GM19328 (cell line): ENCODE measurements around the gene FA2H.
A peak's percentile ranks its signal among the peaks of the same experiment; 100 is the strongest.
"Not testable (repeated sequence)": the region's sequence is repeated elsewhere in the genome, so short reads cannot be mapped to it uniquely, and the experiment has no call there.

ENCODE experiments used
- ATAC-seq: cut with Tn5 transposase; IDR thresholded peaks from one replicate; pipeline ENCODE4 v1.9.1; 2021; ENCODE audit warnings: mild to moderate bottlenecking, moderate library complexity; ENCODE audit not compliant: unreplicated experiment

Gene FA2H

GRCh38 chr16:74695450-74696422 lies 78.9 kb downstream of the FA2H start:
- ATAC-seq = peak; percentile 80

GRCh38 chr16:74691093-74691855 lies 83.3 kb downstream of the FA2H start:
- no peak for ATAC-seq

DNA sequence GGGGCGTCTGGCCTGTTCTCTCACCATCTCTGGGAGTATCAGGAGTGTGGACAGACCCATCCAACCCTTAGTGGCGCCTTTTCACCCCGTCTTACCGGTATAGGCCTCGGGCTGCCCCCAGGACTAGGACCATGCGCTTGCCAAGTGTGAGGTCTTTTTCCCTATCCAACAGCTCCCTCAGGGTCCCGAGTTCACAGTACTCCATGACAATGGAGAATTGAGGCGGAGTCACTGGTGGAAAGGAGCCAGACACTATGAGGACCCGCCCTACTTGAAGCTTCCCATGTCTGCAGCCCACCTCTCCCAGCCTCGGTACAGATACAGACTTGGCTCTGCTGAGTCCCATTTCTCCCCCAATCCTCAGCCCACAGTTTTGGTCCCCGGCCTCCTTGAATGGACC lies 92.1 kb downstream of the FA2H start:
- no peak for ATAC-seq

DNA sequence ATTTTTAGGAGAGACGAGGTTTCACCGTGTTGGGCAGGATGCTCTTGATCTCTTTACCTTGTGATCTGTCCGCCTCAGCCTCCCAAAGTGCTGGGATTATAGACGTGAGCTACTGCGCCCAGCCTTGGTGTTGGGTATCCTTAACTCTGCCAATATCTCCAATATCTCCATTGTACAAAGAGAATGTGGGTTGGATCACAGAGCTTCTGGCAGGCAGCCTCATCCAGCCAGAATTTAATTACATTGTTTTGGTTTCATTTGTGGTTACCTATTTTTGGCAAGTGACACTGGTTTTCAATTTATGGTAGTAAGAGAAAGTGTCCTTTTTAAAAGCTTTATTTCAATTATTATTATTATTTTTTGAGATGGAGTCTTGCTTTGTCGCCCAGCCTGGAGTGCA lies 93.9 kb downstream of the FA2H start:
- no peak for ATAC-seq

DNA sequence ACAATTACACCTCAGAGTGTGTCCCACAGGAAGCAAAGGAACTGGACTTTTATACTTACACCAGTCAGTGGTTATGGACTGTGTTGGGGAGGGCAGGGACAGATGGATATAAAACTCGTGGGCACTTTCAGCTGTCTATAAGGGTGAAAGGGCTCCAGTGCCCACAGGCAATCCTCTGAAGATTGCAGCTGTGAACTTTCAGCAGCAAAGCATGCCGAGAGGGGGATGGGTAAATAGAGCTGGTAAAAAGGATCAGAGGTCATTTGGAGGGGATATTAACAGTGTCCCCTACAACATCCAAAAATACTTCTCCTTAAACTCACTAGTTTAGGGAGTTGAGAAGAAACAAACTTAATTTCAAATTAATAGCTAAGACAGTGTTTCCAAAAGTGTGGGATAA lies 94.6 kb downstream of the FA2H start:
- no peak for ATAC-seq

DNA sequence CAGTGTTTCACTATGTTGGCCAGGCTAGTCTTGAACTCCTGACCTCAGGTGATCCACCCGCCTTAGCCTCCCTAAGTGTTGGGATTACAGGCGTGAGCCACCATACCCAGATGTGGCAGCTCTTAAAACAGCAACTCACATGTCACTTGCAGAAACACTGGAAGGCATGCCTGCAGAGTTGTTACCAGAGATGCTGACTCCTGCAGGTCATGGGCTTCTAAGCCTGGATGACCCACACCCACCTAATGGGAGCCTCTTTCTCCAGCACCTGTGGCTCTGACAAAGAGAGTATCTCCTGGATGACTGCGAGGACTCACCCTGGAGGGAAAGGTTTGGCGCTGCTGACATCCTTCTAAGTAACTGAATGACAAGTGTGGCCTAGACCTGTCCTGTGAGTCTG lies 96.8 kb downstream of the FA2H start:
- no peak for ATAC-seq

GRCh38 chr16:74673876-74674275 lies 100.7 kb downstream of the FA2H start:
- ATAC-seq = no peak

- not testable (repeated sequence) for ATAC-seq
Observed at GRCh38 chr16:74668877-74669276, 105.7 kb downstream of the FA2H start.

GRCh38 chr16:74667255-74667700 lies 107.3 kb downstream of the FA2H start:
- no peak for ATAC-seq

GRCh38 chr16:74666425-74667254 lies 108.0 kb downstream of the FA2H start, which contains the start of gene RFWD3:
Gene RFWD3 (minus strand): TSS chr16:74666877. CDS start chr16:74661449, 5,428 bp downstream.
- peak; percentile 100 for ATAC-seq

DNA sequence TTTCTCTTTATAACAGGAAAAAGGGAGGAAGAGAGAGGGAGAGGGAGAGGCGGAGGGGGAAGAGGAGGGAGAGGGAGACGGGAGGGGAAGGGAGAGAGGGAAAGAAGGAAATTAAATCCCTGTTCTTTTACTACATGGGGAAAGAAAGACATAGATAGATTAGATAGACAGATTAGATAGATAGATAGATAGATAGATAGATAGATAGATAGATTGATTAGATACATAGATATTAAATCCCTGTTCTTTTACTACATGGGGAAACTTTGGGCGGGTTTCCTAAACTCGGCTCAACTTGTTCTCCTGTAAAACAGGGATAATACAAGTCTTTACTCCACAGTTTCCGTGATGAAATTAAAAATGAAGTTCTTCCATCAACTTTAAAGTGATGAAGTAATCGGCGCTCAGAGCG lies 108.6 kb downstream of the FA2H start:
- no peak for ATAC-seq
